Transverse colon (tissue), 4 donors: ENCODE measurements around the gene PCNX2. TPM values are rescaled to one million over a fixed set of nuclear protein-coding genes. Genes with fewer than 3 reads are reported as not detected.

Experiments used
- DNase-seq: peaks from one replicate; pipeline ENCODE4 v3.0.0-alpha.2; 2019
- H3K27ac ChIP-seq, 4 donors: fragments of 200-600 bp; sonication (generic); 2 replicates each; pipeline ENCODE4 v1.5.1; 2016 to 2018; ENCODE audit warnings: inconsistent platforms in 4 of 4
- H3K27me3 ChIP-seq: fragments of 200-600 bp; sonication (generic); 2 replicates; pipeline ENCODE4 v1.5.1; 2017; ENCODE audit warnings: inconsistent platforms
- H3K36me3 ChIP-seq, 4 donors: fragments of 200-600 bp; sonication (generic); 2 replicates each; pipeline ENCODE4 v1.5.1; 2017 to 2019; ENCODE audit warnings: inconsistent platforms in 4 of 4
- H3K4me1 ChIP-seq, 4 donors: fragments of 200-600 bp; sonication (generic); 2 replicates each; pipeline ENCODE4 v1.5.1; 2017 to 2020; ENCODE audit warnings: inconsistent platforms in 4 of 4
- H3K4me3 ChIP-seq, 4 donors: fragments of 200-600 bp; sonication (generic); 1 replicate in 1 of 4; 2 replicates in 3 of 4; pipeline versions ENCODE4 v1.5.1 to v1.6.1; 2017 to 2019; ENCODE audit warnings: inconsistent platforms in 4 of 4
- H3K9me3 ChIP-seq, 2 donors: fragments of 200-600 bp; sonication (generic); 2 replicates each; pipeline ENCODE4 v1.5.1; 2017 to 2019; ENCODE audit warnings: inconsistent platforms in 2 of 2
- CTCF ChIP-seq, 5 experiments: fragments of 200-600 bp in 3 of 5; fragments of 450-650 bp in 2 of 5; sonication (generic) in 3 of 5; IDR thresholded peaks; 1 replicate in 2 of 5; 2 replicates in 3 of 5; pipeline ENCODE4 v1.5.1; 2016 to 2017; ENCODE audit warnings: antibody characterized with exemption in 5 of 5, inconsistent platforms in 3 of 5, mild to moderate bottlenecking in 2 of 5, moderate library complexity in 1 of 5
- EP300 ChIP-seq: sonication (generic); formaldehyde crosslinking; IDR thresholded peaks from one replicate; pipeline ENCODE4 v1.6.1; 2017; ENCODE audit warnings: antibody characterized with exemption, low read depth
- POLR2A ChIP-seq: fragments of 450-650 bp; IDR thresholded peaks from one replicate; pipeline ENCODE4 v1.6.1; 2016; ENCODE audit warnings: antibody characterized with exemption, mild to moderate bottlenecking, moderate library complexity
- POLR2AphosphoS5 ChIP-seq, 3 donors: sonication (generic); formaldehyde crosslinking; IDR thresholded peaks; one replicate each; pipeline ENCODE4 v1.6.1; 2016; ENCODE audit warnings: antibody characterized with exemption in 3 of 3
- whole genome bisulfite sequencing, 2 donors: methylation state at CpG; one replicate each; pipeline ENCODE4 v1.1.5; 2018; ENCODE audit warnings: low coverage in 1 of 2; 5-methylcytosine and 5-hydroxymethylcytosine counted together
- in situ Hi-C, 4 donors: fragments of 200-750 bp; cut with MboI; loops; one replicate each; pipeline versions ENCODE4 v1.15.0 to v1.15.1; 2017; ENCODE audit warnings: low sequenced_read_pairs in 3 of 4, low pct_ligation_motif_present in 1 of 4, low pct_unique_long_range_greater_than_20kb in 1 of 4
- intact Hi-C: fragments of 100-400 bp; cut with DNase I; formaldehyde crosslinking; loops from one replicate; pipeline ENCODE4 v1.15.1; 2023; ENCODE audit warnings: low total_unique reads
- total RNA-seq, 4 donors: library from RNA; depleted of rRNA; stranded (reverse); fragments of >200 nt; gene quantifications; one replicate each; pipeline ENCODE4 v1.1.0, GENCODE V29; 2016

The PCNX2 gene
- total RNA-seq, 4 donors from 2014 or later = 6.8 to 518 (median 11.8) TPM

GRCh38 chr1:233241759-233242158 is 53.8 kb downstream of the PCNX2 start:
- Histone ChIP-seq H3K9me3 (no peaks in the 10 kb centered on the region), H3K27ac (peak overlapping the region; percentile 54 to 82 (median 80)), H3K4me3 (no peak overlapping the region), H3K4me1 (peaks cover 14 to 36% (median 25%) of the 10 kb centered on the region in 4 donors), H3K27me3 (no peaks in the 10 kb centered on the region), H3K36me3 (no peaks in the 10 kb centered on the region)
- intact Hi-C loops = loop anchor here (10.0 kb wide), 1 partner anchor 607 kb away; the partner anchor contains the start of gene SIPA1L2
- in situ Hi-C loops = loop anchor here (25.0 kb wide), 2 partner anchors 604 to 1379 kb away; partner anchors contain the start of gene SIPA1L2 (in 4 of the 4)
- no peak for DNase-seq
- 32 to 35% methylated on average over 2 of the region's 2 CpGs for WGBS, 2 donors
- TF ChIP-seq POLR2AphosphoS5 (IDR thresholded peaks at IDR 0.05) (no peak), CTCF (IDR thresholded peaks at IDR 0.05) (no peak), EP300 (no peak), POLR2A (no peak)

GRCh38 chr1:233240829-233241682 is 54.5 kb downstream of the PCNX2 start:
- Histone ChIP-seq H3K9me3 (no peaks in the 10 kb centered on the region), H3K27me3 (no peaks in the 10 kb centered on the region), H3K4me1 (peaks cover 14 to 36% (median 25%) of the 10 kb centered on the region in 4 donors), H3K4me3 (no peak overlapping the region), H3K27ac (peak overlapping the region; percentile 54 to 82 (median 80)), H3K36me3 (no peaks in the 10 kb centered on the region)
- intact Hi-C loops = loop anchor here (10.0 kb wide), 1 partner anchor 606 kb away; the partner anchor contains the start of gene SIPA1L2
- DNase-seq = peak; percentile 73
- TF ChIP-seq POLR2A (no peak), CTCF (IDR thresholded peaks at IDR 0.05) (peak; percentile 72 to 82 (median 78))
- WGBS, 2 donors = 42 to 60% methylated on average over 2 to 8 of the region's 8 CpGs
- in situ Hi-C loops = loop anchor here (25.0 kb wide), 2 partner anchors 604 to 1379 kb away; partner anchors contain the start of gene SIPA1L2 (in 4 of the 4)

- TF ChIP-seq POLR2A (no peak), EP300 (no peak), CTCF (IDR thresholded peaks at IDR 0.05) (no peak), POLR2AphosphoS5 (IDR thresholded peaks at IDR 0.05) (no peak)
- Histone ChIP-seq H3K27ac (no peak overlapping the region), H3K36me3 (no peaks in the 10 kb centered on the region), H3K9me3 (no peaks in the 10 kb centered on the region), H3K4me3 (no peak overlapping the region), H3K27me3 (no peaks in the 10 kb centered on the region), H3K4me1 (peaks cover 14 to 36% (median 25%) of the 10 kb centered on the region in 4 donors)
- WGBS, 2 donors = 92 to 93% methylated on average over 5 of the region's 5 CpGs
- intact Hi-C loops (loop anchor here (10.0 kb wide), 1 partner anchor 606 kb away; the partner anchor contains the start of gene SIPA1L2), in situ Hi-C loops (loop anchor here (25.0 kb wide), 2 partner anchors 603 to 1378 kb away; partner anchors contain the start of gene SIPA1L2 (in 4 of the 4))
- DNase-seq = no peak
Measured at GRCh38 chr1:233240371-233240770, 55.2 kb downstream of the PCNX2 start.

GRCh38 chr1:233238884-233239431 is 56.6 kb downstream of the PCNX2 start:
- Histone ChIP-seq H3K27me3 (no peaks in the 10 kb centered on the region), H3K27ac (no peak overlapping the region), H3K9me3 (no peaks in the 10 kb centered on the region), H3K36me3 (no peaks in the 10 kb centered on the region), H3K4me3 (no peak overlapping the region), H3K4me1 (peaks cover 14 to 36% (median 25%) of the 10 kb centered on the region in 4 donors)
- in situ Hi-C loops (loop anchor here (25.0 kb wide), 2 partner anchors 602 to 1377 kb away; partner anchors contain the start of gene SIPA1L2 (in 4 of the 4)), intact Hi-C loops (no loop called here)
- TF ChIP-seq EP300 (no peak), CTCF (IDR thresholded peaks at IDR 0.05) (peak in 3 of 5 experiments; percentile 18 to 36 (median 22)), POLR2A (no peak)
- 62 to 76% methylated on average over 9 of the region's 9 CpGs for WGBS, 2 donors
- no peak for DNase-seq
